Hematopoietic multipotent progenitor cell treated with erythropoietin and hydrocortisone succinate and interleukin-3 and kit ligand, for 17 days (in vitro differentiated cells): ENCODE results near the gene NYAP1.
"Not testable (repeated sequence)": the region's sequence is repeated elsewhere in the genome, so short reads cannot be mapped to it uniquely, and the experiment has no call there.

ENCODE experiments used
- DNase-seq: peaks from one replicate; pipeline ENCODE4 v3.0.0-alpha.2; 2015; ENCODE audit warnings: low spot score

Gene NYAP1

DNA sequence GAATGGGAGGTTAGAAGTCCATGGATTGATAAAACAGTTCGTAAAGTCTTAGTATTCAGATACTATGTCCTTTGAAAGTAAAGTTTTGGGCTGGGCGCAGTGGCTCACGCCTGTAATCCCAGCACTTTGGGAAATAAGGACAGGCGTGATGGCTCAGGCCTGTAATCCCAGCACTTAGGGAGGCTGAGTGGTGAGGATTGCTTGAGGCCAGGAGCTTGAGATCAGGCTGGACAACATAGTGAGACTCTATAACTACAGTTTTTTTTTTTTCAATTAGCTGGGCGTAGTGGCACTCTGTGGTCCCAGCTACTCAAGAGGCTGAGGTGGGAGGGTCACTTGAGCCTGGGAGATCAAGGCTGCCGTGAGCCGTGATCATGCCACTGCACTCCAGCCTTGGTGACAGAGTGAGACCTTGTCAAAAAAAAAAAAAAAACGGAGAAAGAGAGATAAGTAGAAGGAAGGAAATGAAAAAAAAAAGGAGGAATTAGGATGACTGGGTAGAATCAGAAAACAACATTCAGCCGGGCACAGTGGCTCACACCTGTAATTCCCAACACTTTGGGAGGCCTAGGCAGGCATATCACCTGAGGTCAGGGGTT is 29.6 kb downstream of the NYAP1 start:
- peak; percentile 45 for DNase-seq

DNA sequence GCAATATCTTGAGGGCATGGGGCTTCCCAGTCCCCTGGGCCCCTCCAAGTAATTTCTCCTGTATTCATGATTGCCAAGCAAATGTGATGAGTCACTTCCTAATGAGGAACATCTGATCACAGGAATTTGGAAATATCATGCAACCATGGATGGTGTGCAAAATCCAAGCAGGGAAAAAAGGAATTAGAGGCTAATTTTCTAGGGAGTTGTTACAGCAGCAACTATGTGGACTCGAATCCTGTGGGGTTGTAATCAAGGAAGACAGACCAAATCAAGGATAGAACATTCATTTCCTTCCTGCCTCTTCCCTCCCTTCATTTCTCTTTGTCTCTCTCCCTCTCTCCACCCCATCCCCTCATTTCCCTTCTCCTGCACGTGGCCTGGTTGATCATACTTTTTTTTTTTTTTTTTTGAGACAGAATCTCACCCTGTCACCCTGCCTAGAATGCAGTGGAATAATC is 31.4 kb downstream of the NYAP1 start:
- no peak for DNase-seq

DNA sequence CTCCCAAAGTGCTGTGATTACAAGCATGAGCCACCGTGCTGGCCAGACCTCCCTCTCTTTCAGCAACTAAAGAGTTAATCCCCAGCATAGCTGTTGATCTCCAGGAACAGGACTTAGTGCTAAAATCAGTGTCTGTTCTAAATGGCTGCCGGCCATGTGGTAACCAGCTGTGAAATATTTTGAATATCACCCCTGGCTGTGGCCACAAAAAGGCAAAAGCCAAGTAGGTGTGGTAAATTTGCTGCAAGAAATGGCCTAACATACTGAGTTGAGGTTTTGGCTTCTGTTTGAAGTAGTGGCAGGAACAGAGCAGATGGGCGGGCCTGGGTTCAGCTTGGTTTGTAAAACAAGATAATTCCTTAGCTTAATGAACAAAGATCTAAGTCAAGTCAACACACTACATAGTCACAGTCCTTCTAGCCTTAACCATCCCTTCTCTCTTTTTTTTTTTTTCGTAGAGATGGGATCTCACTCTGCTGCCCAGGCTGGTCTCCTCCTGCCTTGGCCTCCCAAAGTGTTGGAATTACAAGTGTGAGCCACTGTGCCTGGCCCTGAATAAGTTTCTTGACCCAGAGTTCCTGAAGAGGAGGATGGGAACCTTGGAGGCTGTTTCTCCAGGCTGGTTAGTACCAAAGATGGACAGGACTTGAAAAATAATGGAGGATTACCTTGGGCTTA is 32.5 kb downstream of the NYAP1 start:
- DNase-seq, result peak; percentile 29

DNA sequence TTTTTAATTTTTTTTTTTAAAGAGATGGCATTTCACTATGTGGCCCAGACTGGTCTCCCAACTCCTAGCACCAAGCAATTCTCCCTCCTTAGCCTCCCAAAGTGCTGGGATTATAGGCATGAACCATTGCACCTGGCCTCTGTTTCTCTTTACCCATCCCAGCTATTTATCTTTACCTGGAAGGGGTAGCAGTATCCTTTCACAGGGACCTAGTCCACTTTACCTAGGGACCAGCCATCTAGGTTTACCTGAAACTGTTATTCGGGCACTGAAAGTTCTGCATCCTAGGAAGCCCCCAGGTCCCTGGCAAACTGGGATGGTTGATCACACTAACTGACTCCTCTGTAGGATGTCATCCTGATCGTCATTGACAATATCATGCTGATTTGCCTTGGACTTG is 33.6 kb downstream of the NYAP1 start:
- no peak for DNase-seq

DNA sequence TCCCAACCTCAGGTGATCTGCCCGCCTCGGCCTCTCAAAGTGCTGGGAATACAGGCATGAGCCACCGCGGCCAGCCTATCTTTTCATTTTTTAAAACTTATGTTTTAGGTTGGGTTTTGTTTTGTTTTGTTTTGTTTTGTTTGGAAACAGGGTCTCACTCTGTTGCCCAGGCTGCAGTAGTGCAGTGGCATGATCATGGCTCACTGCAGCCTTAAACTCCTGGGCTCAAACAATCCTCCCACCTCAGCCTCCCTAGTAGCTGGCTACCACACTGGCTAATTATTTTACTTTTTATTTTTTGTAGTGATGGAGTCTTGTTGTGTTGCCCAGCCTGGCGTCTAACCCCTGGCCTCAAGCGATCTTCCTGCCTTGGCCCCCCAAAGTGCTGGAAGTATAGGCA is 35.9 kb downstream of the NYAP1 start:
- DNase-seq, result no peak

DNA sequence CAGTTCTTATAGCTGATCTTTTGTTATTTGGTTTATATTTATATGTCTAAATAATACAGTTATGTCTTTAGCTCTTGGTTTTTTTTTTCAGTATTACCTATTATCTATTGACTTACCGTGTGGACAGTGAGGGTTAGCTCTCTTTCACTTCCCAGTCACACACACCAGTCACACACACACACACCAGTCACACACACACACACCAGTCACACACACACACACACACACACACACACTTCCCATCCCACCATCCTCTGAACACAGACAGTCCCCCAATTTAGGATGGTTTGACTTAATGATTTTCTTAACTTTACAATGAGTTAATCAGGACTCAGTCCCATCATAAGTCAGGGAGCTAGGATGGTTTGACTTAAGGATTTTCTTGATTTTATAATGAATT is 36.4 kb downstream of the NYAP1 start:
- no peak for DNase-seq

DNA sequence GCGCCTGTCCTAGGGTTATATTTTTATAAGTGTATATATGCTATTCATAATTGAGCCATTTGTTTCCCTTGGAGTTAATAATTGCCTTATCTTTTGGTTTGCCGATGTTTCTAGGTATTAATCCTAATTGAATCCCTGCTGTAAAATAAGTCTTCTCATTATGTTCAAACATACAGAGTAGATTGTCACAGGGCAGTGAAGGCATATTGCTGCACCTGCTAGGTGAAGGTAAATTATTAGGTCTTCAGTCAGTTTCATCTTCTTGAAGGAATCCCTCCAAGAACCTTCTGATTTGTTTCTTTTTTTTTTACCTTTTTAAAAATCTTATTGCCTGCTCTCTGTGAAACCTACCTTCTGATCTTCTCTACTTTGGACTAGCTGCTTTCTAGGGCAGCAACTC is 37.3 kb downstream of the NYAP1 start:
- no peak for DNase-seq

DNA sequence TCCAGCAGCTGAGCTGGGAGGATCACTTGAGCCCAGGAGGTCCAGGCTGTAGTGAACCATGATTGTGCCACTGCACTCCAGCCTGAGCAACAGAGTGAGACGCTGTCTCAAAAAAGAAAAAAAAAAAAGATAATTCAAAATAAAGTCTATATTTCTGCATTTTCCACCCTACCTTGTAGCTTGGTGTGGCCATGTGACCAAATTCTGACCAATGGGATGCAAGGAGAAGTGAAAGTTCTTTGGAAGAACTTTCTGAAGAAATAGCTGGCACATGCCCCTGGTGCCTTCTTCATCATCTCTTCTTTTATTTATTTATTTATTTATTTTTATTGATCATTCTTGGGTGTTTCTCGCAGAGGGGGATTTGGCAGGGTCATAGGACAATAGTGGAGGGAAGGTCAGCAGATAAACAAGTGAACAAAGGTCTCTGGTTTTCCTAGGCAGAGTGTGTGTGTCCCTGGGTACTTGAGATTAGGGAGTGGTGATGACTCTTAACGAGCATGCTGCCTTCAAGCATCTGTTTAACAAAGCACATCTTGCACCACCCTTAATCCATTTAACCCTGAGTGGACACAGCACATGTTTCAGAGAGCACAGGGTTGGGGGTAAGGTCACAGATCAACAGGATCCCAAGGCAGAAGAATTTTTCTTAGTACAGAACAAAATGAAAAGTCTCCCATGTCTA is 38.3 kb downstream of the NYAP1 start:
- not testable (repeated sequence) for DNase-seq

DNA sequence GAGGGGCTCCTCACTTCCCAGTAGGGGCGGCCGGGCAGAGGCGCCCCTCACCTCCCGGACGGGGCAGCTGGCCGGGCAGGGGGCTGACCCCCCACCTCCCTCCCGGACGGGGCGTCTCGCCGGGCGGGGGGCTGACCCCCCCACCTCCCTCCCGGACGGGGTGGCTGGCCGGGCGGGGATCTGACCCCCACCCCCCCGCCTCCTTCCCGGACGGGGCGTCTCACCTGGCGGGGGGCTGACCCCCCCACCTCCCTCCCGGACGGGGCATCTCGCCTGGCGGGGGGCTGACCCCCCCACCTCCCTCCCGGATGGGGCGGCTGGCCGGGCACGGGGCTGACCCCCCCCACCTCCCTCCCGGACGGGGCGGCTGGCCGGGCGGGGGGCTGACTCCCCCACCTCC is 39.5 kb downstream of the NYAP1 start:
- not testable (repeated sequence) for DNase-seq

DNA sequence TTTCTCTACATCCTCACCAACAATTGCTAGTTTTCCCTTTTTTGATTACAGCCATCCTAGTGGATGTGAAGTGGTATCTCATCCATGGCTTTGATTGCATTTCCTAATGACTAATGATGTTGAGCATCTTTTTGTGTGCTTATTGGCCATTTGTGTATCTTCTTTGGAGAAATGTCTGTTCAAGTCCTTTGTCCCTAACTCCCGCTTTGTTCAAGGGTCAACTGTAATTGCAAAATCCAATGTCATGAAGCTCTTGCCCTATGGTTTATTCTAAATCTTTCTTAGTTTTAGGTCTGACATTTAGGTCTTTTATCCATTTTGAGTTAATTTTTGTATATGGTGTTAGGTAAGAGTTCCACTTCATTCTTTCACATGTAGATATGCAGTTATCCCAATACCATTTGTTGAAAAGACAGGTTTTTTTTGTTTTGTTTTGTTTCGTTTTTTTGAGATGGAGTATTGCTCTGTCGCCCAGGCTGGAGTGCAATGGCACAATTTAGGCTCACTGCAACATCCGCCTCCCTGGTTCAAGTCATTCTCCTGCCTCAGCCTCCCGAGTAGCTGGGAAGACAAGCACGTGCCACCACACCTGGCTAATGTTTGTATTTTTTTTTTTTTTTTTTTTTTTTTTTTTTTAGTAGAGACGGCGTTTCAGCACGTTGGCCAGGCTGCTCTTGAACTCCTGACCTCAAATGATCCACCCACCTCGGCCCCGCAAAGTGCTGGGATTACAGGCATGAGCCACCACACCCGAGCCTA is 44.6 kb downstream of the NYAP1 start:
- DNase-seq, result not testable (repeated sequence)

DNA sequence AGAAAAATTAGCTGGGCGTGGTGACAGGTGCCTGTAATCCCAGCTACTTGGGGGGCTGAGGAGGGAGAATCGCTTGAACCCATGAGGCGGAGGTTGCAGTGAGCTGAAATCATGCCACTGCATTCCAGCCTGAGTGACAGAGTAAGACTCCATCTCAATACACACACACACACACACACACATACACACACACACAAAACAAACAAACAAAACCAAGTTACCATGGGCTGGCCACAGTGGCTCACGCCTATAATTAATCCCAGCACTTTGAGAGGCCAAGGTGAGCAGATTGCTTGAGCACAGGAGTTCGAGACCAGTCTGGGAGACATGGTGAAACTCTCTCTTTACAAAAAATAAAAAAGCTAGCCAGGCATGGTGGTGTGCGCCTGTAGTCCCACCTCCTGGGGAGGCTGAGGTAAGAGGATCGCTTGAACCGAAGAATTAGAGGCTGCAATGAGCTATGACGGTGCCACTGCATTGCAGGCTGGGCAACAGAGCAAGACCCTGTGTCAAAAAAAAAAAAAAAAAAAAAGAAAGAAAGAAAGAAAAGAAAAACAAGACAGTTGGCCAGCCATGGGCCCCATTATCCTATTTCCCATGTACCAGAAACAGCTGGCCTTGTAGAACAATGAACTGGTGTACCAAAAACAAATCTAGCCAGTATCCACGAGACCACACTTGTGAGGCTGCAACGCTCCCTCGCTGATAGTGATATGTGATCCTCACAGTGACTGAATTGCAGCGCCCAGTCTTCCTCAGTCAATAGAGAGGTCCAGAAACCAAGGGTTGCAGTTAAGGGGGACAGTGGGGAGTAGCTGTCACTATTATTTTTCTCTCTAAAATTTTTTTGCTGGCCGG is 48.7 kb downstream of the NYAP1 start:
- DNase-seq, result peak; percentile 30

DNA sequence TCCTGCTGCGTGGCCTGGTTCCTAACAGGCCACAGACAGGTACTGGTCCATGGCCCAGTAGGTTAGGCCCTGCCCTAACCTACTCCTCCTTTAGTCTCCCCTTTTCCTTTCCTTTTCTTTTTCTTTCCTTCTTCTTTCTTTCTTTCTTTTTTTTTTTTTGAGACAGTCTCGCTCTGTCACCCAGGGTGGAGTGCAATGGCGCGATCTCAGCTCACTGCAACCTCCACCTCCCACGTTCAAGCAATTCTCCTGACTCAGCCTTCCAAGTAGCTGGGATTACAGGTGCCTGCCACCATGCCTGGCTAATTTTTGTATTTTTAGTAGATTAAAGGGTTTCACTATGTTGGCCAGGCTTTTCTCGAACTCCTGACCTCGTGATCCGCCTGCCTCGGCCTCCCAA is 52.3 kb downstream of the NYAP1 start:
- not testable (repeated sequence) for DNase-seq

DNA sequence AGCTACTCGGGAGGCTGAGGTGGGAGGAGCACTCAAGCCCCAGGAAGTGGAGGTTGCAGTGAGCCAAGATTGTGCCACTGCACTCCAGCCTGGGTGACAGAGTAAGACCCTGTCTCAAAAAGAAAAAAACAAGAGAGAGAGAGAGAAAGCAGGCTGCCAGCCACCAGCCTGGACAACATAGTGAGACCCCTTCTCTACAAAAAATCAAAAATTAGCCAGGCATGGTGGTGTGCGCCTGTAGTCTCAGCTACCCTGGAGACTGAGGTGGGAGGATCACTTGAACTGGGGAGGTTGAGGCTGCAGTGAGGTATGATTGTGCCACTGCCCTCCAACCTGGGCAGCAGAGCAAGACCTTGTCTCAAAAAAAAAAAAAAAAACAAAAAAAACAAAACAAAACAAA is 53.0 kb downstream of the NYAP1 start:
- DNase-seq, result not testable (repeated sequence)

DNA sequence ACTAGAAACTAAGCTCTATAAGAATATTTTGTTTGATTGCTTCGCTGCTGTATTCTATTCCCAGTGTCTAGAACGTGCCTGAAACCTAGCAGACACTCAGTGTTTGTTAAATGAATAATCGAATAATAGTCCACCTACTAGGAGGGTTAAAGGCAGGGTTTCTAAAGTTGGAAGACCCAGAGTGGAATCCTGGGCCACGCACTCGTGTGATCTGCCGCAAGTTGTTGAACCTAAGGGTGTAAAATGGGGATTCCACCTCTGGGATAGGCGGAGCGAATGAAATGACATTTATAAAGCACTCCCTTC is 54.6 kb downstream of the NYAP1 start:
- no peak for DNase-seq

DNA sequence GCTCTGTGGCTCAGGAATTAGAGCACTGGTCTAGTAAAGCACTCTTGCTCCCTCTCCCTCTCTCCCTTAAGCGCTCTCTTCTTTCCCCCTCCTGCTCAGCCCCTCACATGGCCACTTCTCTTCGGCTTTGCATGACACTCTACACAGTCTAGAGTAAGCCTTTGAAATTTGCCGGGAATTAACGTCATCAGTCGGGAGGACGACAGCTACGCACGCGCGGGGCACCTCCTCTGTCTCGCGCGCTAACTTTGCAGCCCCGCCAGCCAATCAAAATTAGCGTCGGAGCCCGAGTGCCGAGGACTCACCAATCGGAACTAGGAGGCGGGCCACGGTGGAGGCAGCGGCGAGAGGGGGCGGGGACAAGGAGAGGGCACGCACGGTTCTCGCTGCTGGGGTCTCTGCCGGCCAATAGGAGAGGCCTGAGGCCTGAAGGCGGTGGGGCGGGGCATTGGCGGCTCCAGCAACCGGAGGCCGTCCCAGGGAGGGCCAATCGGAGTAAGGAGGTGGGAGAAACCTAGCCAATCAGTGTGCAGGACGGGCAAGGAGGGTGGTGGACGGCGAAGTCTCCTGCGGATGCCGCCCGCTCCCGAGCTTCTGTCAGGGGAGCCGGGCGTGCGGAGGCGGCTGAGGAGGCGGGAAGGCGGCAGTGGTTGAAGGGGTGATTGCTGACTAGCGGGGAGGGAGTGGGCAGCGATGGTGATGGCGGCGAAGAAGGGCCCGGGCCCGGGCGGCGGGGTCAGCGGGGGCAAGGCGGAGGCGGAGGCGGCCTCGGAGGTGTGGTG is 55.1 kb downstream of the NYAP1 start, which contains the start of gene AGFG2:
Gene AGFG2 (plus strand): TSS at position 550 of the 782 bp plus-strand sequence. CDS start 144 bp downstream, at position 694.
- DNase-seq, result peak; percentile 99

DNA sequence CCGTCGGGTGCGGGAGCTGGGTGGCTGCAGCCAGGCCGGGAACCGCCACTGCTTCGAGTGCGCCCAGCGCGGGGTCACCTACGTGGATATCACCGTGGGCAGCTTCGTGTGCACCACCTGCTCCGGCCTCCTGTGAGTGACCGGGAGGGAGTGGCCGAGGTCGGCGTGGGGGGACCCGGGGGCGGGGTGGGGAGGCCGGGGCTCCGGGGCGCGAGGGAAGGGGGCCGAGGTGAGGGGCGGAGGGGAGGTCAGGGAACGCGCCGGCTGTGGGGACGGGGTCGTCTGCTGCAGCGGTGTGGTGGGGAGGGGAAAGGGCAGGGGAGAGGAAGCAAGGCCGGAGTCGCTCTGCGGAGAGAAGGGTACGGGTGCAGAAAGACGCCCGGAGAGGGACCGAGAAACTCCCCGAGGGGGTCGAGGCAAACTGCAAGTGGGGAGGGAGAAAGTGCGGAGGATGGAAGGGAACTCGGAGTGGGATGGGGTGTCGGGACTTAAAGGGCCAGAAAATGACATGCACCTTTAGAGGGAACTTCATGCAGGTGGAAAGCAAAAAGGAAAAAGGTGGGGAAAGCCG is 55.8 kb downstream of the NYAP1 start:
- DNase-seq, result no peak

DNA sequence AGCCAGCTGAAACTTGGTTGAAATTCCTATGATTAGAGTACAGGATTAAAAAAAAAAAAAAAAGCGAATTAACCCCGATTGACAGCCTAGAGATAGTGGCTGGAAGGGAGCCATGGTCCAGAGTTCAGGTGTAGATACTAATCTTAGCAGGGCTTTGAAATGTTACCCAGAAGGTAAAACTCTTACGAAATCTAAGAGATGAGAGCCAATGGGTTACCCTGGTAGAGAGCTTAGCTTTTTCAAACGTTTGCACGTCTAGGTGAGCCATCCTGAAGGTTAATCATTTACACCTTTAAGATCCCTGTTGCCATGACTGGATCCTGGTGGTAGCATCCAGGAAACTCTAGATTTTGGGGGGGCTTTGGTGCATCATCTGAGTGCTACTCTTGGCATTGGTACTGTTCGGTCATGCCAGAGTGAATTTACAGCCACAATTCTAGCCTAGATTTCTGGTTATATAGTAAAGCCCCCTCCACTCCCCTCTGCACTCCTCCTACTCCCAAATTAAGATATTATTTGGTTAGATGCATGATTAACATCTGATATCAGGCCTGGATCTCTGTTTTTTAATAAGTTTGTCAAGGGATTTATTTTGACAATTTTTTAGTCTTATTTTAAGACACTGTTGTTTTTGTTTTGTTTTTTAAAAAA is 56.5 kb downstream of the NYAP1 start:
- no peak for DNase-seq

DNA sequence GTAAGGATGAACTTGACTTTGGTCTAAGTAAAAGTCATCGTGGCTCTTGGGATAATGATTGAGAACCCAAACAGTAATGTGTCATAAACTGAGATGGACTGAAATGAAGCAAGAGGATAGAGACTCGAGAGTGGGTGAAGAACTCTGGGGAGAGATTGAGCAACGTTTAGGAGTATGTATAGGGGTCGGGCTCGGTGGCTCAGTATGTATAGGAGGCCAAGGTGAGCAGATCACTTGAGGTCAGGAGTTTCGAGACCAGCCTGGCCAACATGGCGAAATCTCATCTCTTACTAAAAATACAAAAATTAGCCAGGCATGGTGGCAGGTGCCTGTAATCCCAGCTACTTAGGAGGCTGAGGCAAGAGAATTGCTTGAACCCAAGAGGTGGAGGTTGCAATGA is 57.6 kb downstream of the NYAP1 start:
- DNase-seq, result not testable (repeated sequence)

DNA sequence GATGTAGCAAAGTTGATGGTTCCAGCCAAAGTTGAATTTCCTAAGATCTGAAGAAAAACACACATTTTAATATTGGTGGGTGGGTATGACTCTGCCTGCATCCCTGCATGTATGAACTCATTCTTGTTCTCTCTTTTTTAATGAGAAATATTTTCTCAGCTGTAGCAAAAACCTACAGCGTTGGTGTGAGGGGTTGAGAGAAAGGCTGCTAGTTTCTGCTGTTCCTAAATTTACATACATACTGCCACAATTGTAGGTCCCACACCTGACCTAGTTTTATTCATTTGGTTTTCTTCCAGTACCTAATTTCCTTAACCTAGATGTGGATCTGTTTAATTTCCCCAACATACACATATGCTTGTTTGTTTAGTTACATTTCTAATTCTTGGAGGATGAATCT is 59.9 kb downstream of the NYAP1 start:
- DNase-seq, result no peak

DNA sequence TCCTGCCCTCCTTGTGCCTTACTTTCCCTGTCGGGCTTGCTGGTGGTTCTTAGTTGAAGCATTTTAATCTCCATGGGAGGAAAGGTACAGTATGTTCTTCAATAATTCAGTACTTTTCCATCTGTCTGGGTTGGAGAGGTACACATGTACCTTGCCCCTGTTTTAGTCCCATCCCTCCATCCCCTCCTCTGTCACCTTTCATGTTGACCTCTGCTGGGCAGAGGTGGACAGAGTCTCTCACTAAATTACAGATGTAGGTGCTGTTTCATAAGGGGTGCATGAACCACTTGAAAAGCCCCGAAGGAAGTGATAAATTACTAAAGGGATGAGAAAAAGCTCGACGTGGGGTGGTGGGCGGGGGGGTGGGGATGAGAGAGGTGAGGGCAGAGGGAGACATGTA is 60.7 kb downstream of the NYAP1 start:
- no peak for DNase-seq
